Ishikawa (cell line): Measurements from ENCODE around the gene STXBP5.

Experiments used
- CEBPB ChIP-seq: IDR thresholded peaks from 2 replicates; pipeline ENCODE4 v1.6.1; 2012
- CREB1 ChIP-seq: IDR thresholded peaks from 2 replicates; pipeline ENCODE4 v1.6.1; 2012; ENCODE audit warnings: low read depth
- EGR1 ChIP-seq: IDR thresholded peaks from 2 replicates; pipeline ENCODE4 v1.6.1; 2012
- EP300 ChIP-seq: IDR thresholded peaks from 2 replicates; pipeline ENCODE4 v1.6.1; 2012; ENCODE audit warnings: borderline replicate concordance
- FOXM1 ChIP-seq: IDR thresholded peaks from 2 replicates; pipeline ENCODE4 v1.6.1; 2012; ENCODE audit warnings: low read depth, borderline replicate concordance
- MAX ChIP-seq: IDR thresholded peaks from 2 replicates; pipeline ENCODE4 v1.6.1; 2012
- NFIC ChIP-seq: IDR thresholded peaks from 2 replicates; pipeline ENCODE4 v1.6.1; 2012
- RAD21 ChIP-seq: IDR thresholded peaks from 2 replicates; pipeline ENCODE4 v1.6.1; 2012; ENCODE audit warnings: low read depth
- TAF1 ChIP-seq: IDR thresholded peaks from 2 replicates; pipeline ENCODE4 v1.6.1; 2012; ENCODE audit warnings: low read depth, mild to moderate bottlenecking
- TCF12 ChIP-seq: IDR thresholded peaks from 2 replicates; pipeline ENCODE4 v1.6.1; 2012; ENCODE audit warnings: low read depth
- TEAD4 ChIP-seq: IDR thresholded peaks from 2 replicates; pipeline ENCODE4 v1.6.1; 2012
- USF1 ChIP-seq: IDR thresholded peaks from 2 replicates; pipeline ENCODE4 v1.6.1; 2012
- YY1 ChIP-seq: IDR thresholded peaks from 2 replicates; pipeline ENCODE4 v1.6.1; 2012; ENCODE audit warnings: low read depth
- ZBTB7A ChIP-seq: IDR thresholded peaks from 2 replicates; pipeline ENCODE4 v1.6.1; 2012; ENCODE audit warnings: low read depth
- TF ChIP-seq, protein P1 (sequence below): IDR thresholded peaks from 2 replicates; pipeline ENCODE4 v1.6.1; 2012; ENCODE audit warnings: low read depth, mild to moderate bottlenecking

STXBP5 gene

DNA sequence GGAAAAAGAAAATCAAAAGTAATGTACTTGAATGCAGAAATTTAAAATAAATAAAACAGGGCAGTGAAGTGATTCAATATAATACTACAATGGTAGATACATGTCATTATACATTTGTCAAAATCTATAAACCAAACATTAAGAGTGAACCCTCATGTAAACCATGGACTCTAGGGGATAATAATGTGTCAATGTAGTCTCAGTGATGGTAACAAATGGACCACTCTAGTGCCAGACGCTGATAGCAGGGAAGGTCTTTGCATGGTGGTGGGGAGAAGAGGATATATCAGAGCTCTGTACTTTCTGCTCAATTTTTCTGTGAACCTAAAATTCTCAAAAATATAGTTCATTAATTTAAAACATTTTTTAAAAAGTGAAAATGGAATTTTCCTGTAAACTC is 19.8 kb upstream of the STXBP5 start:
- TF ChIP-seq EP300 = no peak
- no peak for TF ChIP-seq CREB1
- no peak for TF ChIP-seq ZBTB7A
- no peak for TF ChIP-seq NFIC
- TF ChIP-seq, protein P1, sequence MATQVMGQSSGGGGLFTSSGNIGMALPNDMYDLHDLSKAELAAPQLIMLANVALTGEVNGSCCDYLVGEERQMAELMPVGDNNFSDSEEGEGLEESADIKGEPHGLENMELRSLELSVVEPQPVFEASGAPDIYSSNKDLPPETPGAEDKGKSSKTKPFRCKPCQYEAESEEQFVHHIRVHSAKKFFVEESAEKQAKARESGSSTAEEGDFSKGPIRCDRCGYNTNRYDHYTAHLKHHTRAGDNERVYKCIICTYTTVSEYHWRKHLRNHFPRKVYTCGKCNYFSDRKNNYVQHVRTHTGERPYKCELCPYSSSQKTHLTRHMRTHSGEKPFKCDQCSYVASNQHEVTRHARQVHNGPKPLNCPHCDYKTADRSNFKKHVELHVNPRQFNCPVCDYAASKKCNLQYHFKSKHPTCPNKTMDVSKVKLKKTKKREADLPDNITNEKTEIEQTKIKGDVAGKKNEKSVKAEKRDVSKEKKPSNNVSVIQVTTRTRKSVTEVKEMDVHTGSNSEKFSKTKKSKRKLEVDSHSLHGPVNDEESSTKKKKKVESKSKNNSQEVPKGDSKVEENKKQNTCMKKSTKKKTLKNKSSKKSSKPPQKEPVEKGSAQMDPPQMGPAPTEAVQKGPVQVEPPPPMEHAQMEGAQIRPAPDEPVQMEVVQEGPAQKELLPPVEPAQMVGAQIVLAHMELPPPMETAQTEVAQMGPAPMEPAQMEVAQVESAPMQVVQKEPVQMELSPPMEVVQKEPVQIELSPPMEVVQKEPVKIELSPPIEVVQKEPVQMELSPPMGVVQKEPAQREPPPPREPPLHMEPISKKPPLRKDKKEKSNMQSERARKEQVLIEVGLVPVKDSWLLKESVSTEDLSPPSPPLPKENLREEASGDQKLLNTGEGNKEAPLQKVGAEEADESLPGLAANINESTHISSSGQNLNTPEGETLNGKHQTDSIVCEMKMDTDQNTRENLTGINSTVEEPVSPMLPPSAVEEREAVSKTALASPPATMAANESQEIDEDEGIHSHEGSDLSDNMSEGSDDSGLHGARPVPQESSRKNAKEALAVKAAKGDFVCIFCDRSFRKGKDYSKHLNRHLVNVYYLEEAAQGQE = no peak
- TF ChIP-seq TEAD4 = no peak
- TF ChIP-seq USF1 = no peak
- no peak for TF ChIP-seq TCF12

DNA sequence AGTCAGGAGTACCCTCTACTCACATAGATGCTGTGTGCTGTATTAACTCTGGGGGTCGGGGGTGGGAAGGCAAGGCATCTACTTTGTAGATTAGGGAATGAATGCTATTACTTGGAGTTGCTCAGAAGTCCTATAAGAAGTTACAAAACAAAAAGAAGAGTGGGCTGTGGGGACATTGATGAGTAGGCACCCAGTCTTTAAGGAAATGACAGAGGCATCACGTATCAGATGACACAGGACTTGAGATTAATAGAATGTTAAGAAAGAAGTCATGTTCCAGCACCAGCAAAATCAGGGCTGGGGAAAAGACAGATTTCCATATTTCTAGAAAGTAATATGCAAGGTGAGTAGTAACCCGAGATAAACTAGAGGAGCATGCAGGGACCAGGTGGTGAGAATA is 19.0 kb upstream of the STXBP5 start:
- no peak for TF ChIP-seq CREB1
- TF ChIP-seq EP300 = no peak
- no peak for TF ChIP-seq TAF1
- TF ChIP-seq ZBTB7A = no peak
- TF ChIP-seq USF1 = no peak
- TF ChIP-seq, protein P1 = no peak
- no peak for TF ChIP-seq RAD21
- TF ChIP-seq EGR1 = no peak
- TF ChIP-seq YY1 = no peak
- TF ChIP-seq TEAD4 = no peak
- no peak for TF ChIP-seq CEBPB
- no peak for TF ChIP-seq TCF12
- no peak for TF ChIP-seq MAX
- TF ChIP-seq FOXM1 = no peak
- TF ChIP-seq NFIC = no peak

- TF ChIP-seq CEBPB (no peak), ZBTB7A (no peak), FOXM1 (no peak), MAX (no peak), TAF1 (no peak), TCF12 (no peak), RAD21 (no peak), NFIC (no peak), YY1 (no peak), EGR1 (no peak), USF1 (no peak), TEAD4 (no peak), CREB1 (no peak), EP300 (no peak)
- TF ChIP-seq, protein P1 = no peak
These were observed 13.7 kb upstream of the STXBP5 start for GRCh38 chr6:147190556-147190955.

- TF ChIP-seq NFIC = no peak
- TF ChIP-seq MAX = no peak
- TF ChIP-seq TCF12 = no peak
- TF ChIP-seq USF1 = no peak
These were observed 11.8 kb upstream of the STXBP5 start for GRCh38 chr6:147192278-147192911.
